ENCODE results near the gene CCDC157. TPM values are rescaled to one million over a fixed set of nuclear protein-coding genes. Genes with fewer than 3 reads are reported as not detected.

CCDC157 gene
- total RNA-seq, 2 experiments from 2014 or later, result 1.1 to 1.5 TPM

DNA sequence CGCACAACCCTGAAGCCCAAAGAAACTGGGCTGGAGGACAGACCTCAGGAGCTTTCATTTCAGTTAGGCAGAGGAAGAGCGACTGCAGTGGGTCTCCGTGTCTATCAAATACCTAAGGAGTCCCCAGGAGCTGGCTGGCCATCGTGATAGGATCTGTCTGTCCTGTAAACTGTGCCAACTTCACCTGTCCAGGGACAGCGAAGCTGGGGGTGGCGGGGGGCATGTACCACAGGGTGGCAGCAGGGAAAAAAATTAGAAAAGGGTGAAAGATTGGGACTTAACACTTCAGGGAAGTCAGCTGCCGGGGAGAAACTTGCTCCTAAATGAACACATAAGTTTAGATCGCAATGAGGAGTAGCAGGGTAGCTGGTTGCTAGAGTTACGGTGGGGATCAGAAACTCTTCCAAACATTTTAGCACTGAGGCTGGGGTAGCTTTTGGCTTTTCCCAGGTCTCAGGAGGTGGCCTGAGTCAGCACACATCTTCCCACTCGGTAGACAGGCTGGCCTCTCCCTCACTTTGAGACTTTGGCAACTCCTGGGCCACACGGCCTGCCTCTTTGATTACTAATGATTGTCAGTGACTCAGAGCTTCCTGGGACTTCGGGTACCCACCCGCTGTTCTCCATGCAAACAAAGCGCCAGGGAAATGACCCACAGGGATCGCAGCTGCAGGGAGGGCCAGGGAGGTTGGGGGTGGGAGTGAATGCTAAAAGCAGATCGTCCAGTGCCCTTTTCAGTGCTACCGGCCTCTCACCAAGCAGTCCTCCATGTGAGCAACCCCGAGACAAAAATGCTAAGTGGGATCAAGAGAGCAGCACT lies 65.9 kb downstream of the CCDC157 start:
- CTCF ChIA-PET, result interaction anchor here (0.7 to 6.0 kb wide), 10 partner anchors 8 to 135 kb away, joined by 3 to 43 read pairs (median 5); partner anchors contain the start of genes RNF215 and SEC14L2
- peaks cover 33% of the 10 kb centered on the region for H3K36me3 Mint-ChIP-seq (ENCODE audit: low read depth)
- intact Hi-C loops (cut with micrococcal nuclease), result loop anchor here (1.0 kb wide), 1 partner anchor 170 kb away; no protein-coding TSS in a partner anchor

DNA sequence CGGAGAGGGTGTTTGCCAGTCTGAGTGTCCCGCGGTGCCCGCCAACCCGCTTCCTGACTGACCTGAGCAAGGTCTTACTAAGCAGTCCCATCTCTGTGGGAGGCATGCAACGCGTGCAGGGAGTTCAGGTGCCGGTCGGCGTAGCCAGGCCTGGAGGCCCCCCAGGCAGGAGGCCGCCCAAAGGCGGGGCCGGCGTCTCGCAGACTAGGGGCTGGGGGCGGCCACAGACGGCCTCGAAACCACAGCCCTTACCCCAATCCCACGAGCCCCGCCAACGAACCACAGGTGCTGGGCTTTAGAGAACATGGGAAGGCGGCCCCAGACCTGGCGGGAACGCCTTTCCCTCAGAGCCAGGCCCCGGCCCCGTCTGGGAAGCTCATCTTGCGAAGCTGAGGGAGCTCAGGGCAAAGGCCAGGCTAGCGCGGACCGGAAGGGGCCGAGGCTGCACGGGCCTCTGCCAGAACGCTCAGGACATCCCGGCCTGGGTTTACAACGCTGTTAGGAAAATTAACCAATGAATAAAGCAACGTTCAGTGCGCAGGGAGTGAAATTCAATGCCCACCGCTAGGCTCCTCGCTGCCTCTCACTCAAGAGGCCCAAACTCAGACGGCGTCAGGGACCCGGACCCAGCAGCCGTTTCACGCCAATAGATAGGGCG lies 66.6 kb downstream of the CCDC157 start:
- Mint-ChIP-seq H3K27ac (peak overlapping the region; percentile 96), H3K36me3 (ENCODE audit: low read depth) (peaks cover 26% of the 10 kb centered on the region)

More for the DNA sequence above, 65.9 kb downstream of the CCDC157 start:
- DNase-seq, result peak; percentile 59
- no peaks in the 10 kb centered on the region for H3K9me3 Mint-ChIP-seq
- H3K4me1 Mint-ChIP-seq (ENCODE audit: low read depth), result peaks cover 50% of the 10 kb centered on the region
- H3K4me3 Mint-ChIP-seq, result peak overlapping the region; percentile 97
- H3K27me3 Mint-ChIP-seq (ENCODE audit: low read depth), result no peaks in the 10 kb centered on the region
- peak overlapping the region; percentile 96 for H3K27ac Mint-ChIP-seq

GRCh38 chr22:30423959-30424533 lies 67.2 kb downstream of the CCDC157 start:
- H3K27ac Mint-ChIP-seq, result peak overlapping the region; percentile 96
- intact Hi-C loops (cut with micrococcal nuclease), result loop anchor here (1.0 to 2.0 kb wide), 5 partner anchors 11 to 168 kb away; partner anchors contain the start of genes CASTOR1, CCDC157, SF3A1 and TBC1D10A
- CTCF ChIA-PET, result interaction anchor here (0.6 to 6.0 kb wide), 10 partner anchors 10 to 210 kb away, joined by 3 to 66 read pairs (median 5); partner anchors contain the start of genes CCDC157, RNF215, SEC14L2 and SF3A1
- peaks cover 50% of the 10 kb centered on the region for H3K4me1 Mint-ChIP-seq (ENCODE audit: low read depth)
- H3K4me3 Mint-ChIP-seq, result peak overlapping the region; percentile 97
- peak; percentile 99 for DNase-seq
- no peaks in the 10 kb centered on the region for H3K9me3 Mint-ChIP-seq
- peaks cover 26% of the 10 kb centered on the region for H3K36me3 Mint-ChIP-seq (ENCODE audit: low read depth)
- H3K27me3 Mint-ChIP-seq (ENCODE audit: low read depth), result no peaks in the 10 kb centered on the region

More for the DNA sequence above, 66.6 kb downstream of the CCDC157 start:
- Mint-ChIP-seq H3K9me3 (no peaks in the 10 kb centered on the region), H3K4me3 (peak overlapping the region; percentile 97), H3K27me3 (ENCODE audit: low read depth) (no peaks in the 10 kb centered on the region), H3K4me1 (ENCODE audit: low read depth) (peaks cover 50% of the 10 kb centered on the region)
- peak; percentile 64 for DNase-seq
- CTCF ChIA-PET, result interaction anchor here (0.8 to 6.0 kb wide), 10 partner anchors 9 to 135 kb away, joined by 3 to 66 read pairs (median 4); partner anchors contain the start of genes CCDC157, RNF215, SEC14L2 and SF3A1
- intact Hi-C loops (cut with micrococcal nuclease), result loop anchor here (1.0 kb wide), 1 partner anchor 169 kb away; no protein-coding TSS in a partner anchor

GRCh38 chr22:30424534-30425326 lies 67.9 kb downstream of the CCDC157 start:
- peak; percentile 39 for DNase-seq
- intact Hi-C loops (cut with micrococcal nuclease), result loop anchor here (1.0 to 2.0 kb wide), 4 partner anchors 11 to 135 kb away; partner anchors contain the start of genes CASTOR1, CCDC157, SF3A1 and TBC1D10A
- Mint-ChIP-seq H3K36me3 (ENCODE audit: low read depth) (peaks cover 23% of the 10 kb centered on the region), H3K4me3 (peak overlapping the region; percentile 97), H3K27me3 (ENCODE audit: low read depth) (no peaks in the 10 kb centered on the region), H3K9me3 (no peaks in the 10 kb centered on the region), H3K27ac (peak overlapping the region; percentile 96), H3K4me1 (ENCODE audit: low read depth) (peaks cover 48% of the 10 kb centered on the region)
- CTCF ChIA-PET, result interaction anchor here (0.5 to 6.0 kb wide), 13 partner anchors 9 to 300 kb away, joined by 3 to 66 read pairs (median 5); partner anchors contain the start of genes CCDC157, RNF215, SEC14L2 and SF3A1

DNA sequence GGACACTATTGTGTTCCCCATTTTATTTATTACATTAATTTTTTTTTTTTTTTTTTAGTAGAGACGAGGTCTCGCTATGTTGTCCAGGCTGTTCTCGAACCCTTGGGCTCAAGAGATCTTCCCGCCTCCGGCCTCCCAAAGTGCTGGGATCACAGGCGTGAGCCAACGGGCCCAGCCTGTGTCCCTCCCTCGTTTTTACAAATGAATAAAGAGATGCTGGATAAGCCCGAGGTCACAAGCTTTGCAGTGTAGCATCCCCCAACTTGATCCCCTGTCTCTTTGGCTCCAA lies 68.5 kb downstream of the CCDC157 start:
- peak overlapping the region; percentile 94 for H3K27ac Mint-ChIP-seq
- H3K27me3 Mint-ChIP-seq (ENCODE audit: low read depth), result no peaks in the 10 kb centered on the region
- H3K9me3 Mint-ChIP-seq, result no peaks in the 10 kb centered on the region
- peaks cover 20% of the 10 kb centered on the region for H3K36me3 Mint-ChIP-seq (ENCODE audit: low read depth)
- no peak for DNase-seq
- H3K4me3 Mint-ChIP-seq, result peak overlapping the region; percentile 97
- H3K4me1 Mint-ChIP-seq (ENCODE audit: low read depth), result peaks cover 45% of the 10 kb centered on the region
- CTCF ChIA-PET, result interaction anchor here (0.5 to 6.0 kb wide), 8 partner anchors 9 to 300 kb away, joined by 3 to 66 read pairs (median 10); partner anchors contain the start of gene SEC14L2
- intact Hi-C loops (cut with micrococcal nuclease), result loop anchor here (2.0 kb wide), 2 partner anchors 68 to 98 kb away; partner anchors contain the start of genes CCDC157, SF3A1 and TBC1D10A

GRCh38 chr22:30425616-30426387 lies 69.0 kb downstream of the CCDC157 start, which contains the start of gene MTFP1:
TSS of gene MTFP1 (plus strand) at chr22:30425768. CDS start at chr22:30425880, 112 bp downstream.
- intact Hi-C loops (cut with micrococcal nuclease), result loop anchor here (1.0 to 2.0 kb wide), 4 partner anchors 30 to 99 kb away; partner anchors contain the start of genes CCDC157, SF3A1 and TBC1D10A
- Mint-ChIP-seq H3K9me3 (no peaks in the 10 kb centered on the region), H3K4me1 (ENCODE audit: low read depth) (peaks cover 40% of the 10 kb centered on the region), H3K27ac (peak within 1 kb of the TSS; percentile 96), H3K36me3 (ENCODE audit: low read depth) (peaks cover 14% of the 10 kb centered on the region), H3K4me3 (peak within 1 kb of the TSS; percentile 97), H3K27me3 (ENCODE audit: low read depth) (no peaks in the 10 kb centered on the region)
- CTCF ChIA-PET, result interaction anchor here (0.5 to 6.0 kb wide), 13 partner anchors 9 to 360 kb away, joined by 3 to 66 read pairs (median 5); partner anchors contain the start of gene SEC14L2
- DNase-seq, result peak; percentile 52

Other genes starting within 250 kb of the CCDC157 start
- gene LIF, start 110.2 kb upstream of the CCDC157 start, total RNA-seq, result 100 to 1,000 TPM; 111 to 115 TPM
- gene OSM, start 90.2 kb upstream of the CCDC157 start, total RNA-seq, result 10 to 100 TPM in 1 of 2 experiments, 1 to 10 TPM in 1; 8.9 to 11.2 TPM
- 1 to 10 TPM; 2.1 to 3.8 TPM for gene CASTOR1, start 67.5 kb upstream of the CCDC157 start, total RNA-seq
- gene TBC1D10A, start 30.1 kb upstream of the CCDC157 start, total RNA-seq, result 10 to 100 TPM; 19.4 to 21.4 TPM
- 100 to 1,000 TPM; 274 to 276 TPM for gene SF3A1, start 113 bp upstream of the CCDC157 start, total RNA-seq
- 1 to 10 TPM; 2.8 to 3.9 TPM for gene RNF215, start 30.4 kb downstream of the CCDC157 start, total RNA-seq
- 1 to 10 TPM; 8.2 to 8.8 TPM for gene SEC14L2, start 40.0 kb downstream of the CCDC157 start, total RNA-seq
- gene MTFP1, start 68.8 kb downstream of the CCDC157 start, total RNA-seq, result 10 to 100 TPM; 36.6 to 37.1 TPM
- not detected for gene SEC14L3, start 115.0 kb downstream of the CCDC157 start, total RNA-seq
- not detected for gene SEC14L4, start 148.7 kb downstream of the CCDC157 start, total RNA-seq
- gene SEC14L6, start 189.7 kb downstream of the CCDC157 start, total RNA-seq, result not detected
- gene GAL3ST1, start 217.7 kb downstream of the CCDC157 start, total RNA-seq, result under 1 TPM; 0.27 to 0.29 TPM
- gene PES1, start 234.9 kb downstream of the CCDC157 start, total RNA-seq, result 10 to 100 TPM; 92.8 to 96.7 TPM